ENCODE data around the gene H1-8.

DNA sequence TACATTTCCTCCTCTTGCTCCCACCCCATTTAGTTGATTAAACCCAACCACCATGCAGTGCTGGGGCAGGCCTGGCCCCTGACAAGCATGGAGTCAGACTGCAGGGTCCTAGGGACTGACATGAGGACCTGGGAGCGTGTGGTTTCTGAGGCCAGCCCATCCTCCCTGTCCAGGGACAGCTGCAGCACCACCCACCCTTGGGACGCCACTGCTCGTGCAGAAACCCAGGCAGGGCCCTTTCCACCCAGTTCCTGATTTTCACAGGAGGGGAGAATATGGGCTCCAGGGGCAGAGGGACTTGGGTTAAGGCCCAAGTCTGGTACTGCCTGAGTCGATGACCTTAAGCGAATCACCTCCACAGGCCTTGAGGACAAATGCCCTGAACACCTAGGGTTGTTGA, 39.8 kb downstream of the H1-8 start:
- TF ChIP-seq CTCF (IDR thresholded peaks at IDR 0.05) (no peak), POLR2A (IDR thresholded peaks at IDR 0.05) (no peak)
